Measurements from ENCODE around the gene DNAJC7.

DNA sequence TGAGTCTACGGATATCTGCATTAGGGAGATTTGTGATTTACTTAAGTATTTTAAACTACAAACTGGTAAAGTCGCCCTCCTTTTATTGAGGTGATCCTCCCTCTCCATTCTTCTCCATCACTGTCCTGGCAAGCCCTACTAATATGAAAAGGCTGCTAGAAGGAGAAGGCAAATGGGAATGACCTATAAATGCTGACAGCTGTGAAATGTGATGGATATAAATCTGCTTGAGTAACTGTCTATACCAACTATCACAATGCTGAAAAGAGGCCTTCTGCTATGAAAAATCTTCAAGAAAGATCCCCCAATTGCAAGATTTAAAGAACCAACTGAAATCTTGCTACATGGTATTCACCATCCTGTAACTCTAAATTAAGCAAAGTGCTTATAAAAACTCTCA lies 15.5 kb downstream of the DNAJC7 start:
- TF ChIP-seq, protein P1, sequence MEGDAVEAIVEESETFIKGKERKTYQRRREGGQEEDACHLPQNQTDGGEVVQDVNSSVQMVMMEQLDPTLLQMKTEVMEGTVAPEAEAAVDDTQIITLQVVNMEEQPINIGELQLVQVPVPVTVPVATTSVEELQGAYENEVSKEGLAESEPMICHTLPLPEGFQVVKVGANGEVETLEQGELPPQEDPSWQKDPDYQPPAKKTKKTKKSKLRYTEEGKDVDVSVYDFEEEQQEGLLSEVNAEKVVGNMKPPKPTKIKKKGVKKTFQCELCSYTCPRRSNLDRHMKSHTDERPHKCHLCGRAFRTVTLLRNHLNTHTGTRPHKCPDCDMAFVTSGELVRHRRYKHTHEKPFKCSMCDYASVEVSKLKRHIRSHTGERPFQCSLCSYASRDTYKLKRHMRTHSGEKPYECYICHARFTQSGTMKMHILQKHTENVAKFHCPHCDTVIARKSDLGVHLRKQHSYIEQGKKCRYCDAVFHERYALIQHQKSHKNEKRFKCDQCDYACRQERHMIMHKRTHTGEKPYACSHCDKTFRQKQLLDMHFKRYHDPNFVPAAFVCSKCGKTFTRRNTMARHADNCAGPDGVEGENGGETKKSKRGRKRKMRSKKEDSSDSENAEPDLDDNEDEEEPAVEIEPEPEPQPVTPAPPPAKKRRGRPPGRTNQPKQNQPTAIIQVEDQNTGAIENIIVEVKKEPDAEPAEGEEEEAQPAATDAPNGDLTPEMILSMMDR (IDR thresholded peaks at IDR 0.05) = no peak
- TF ChIP-seq POLR2A (IDR thresholded peaks at IDR 0.05) = no peak
